HEK293 (cell line): ENCODE results near the gene HMGA1.

Experiments used
- CTCF ChIA-PET: fragments of 350-600 bp; formaldehyde crosslinking; extraction: SDS; loops from one replicate; lab custom pipeline; 2021; ENCODE audit warnings: antibody characterized with exemption; lab: Yijun Ruan, JAX
- POLR2A ChIA-PET: fragments of 300-600 bp; formaldehyde crosslinking; extraction: SDS; loops from one replicate; lab custom pipeline; 2020; ENCODE audit warnings: antibody characterized with exemption, inconsistent platforms; lab: Yijun Ruan, JAX
- H3K27ac ChIP-seq: fragments of 200-500 bp; sonication (Bioruptor generic); 2 replicates; pipeline ENCODE4 v1.5.1; 2014; ENCODE audit warnings: low read depth, low read length, control low read depth, inconsistent platforms; ENCODE audit errors: extremely low read depth
- H3K36me3 ChIP-seq, 2 experiments: fragments of 200-500 bp in 1 of 2; sonication (Bioruptor generic) in 1 of 2; 1 replicate in 1 of 2; 2 replicates in 1 of 2; pipeline ENCODE4 v1.5.1; 2014 to 2017; ENCODE audit warnings: inconsistent platforms in 2 of 2, low read length in 2 of 2; ENCODE audit not compliant: control insufficient read depth in 2 of 2, insufficient read depth in 1 of 2
- H3K4me1 ChIP-seq: fragments of 200-500 bp; sonication (Bioruptor generic); 2 replicates; pipeline ENCODE4 v1.5.1; 2014; ENCODE audit warnings: mild to moderate bottlenecking, low read length, inconsistent platforms; ENCODE audit not compliant: control insufficient read depth, insufficient read depth
- H3K4me3 ChIP-seq: 2 replicates; pipeline ENCODE4 v1.5.1; 2011; ENCODE audit warnings: low read depth, mild to moderate bottlenecking, control low read depth, low read length, moderate library complexity
- H3K9me3 ChIP-seq: fragments of 200-500 bp; sonication (Bioruptor generic); 2 replicates; pipeline ENCODE4 v1.5.1; 2014; ENCODE audit warnings: low read depth, low read length, inconsistent platforms; ENCODE audit not compliant: control insufficient read depth, insufficient read depth
- BCL11A ChIP-seq: fragments of 450-650 bp; formaldehyde crosslinking; IDR thresholded peaks from 2 replicates; pipeline ENCODE4 v1.5.1; 2016; ENCODE audit warnings: low read depth, missing biosample characterization, missing genetic modification characterization
- GLIS1 ChIP-seq: fragments of 450-650 bp; formaldehyde crosslinking; IDR thresholded peaks from 2 replicates; pipeline ENCODE4 v1.5.1; 2016; ENCODE audit warnings: missing biosample characterization, missing genetic modification characterization
- GLIS2 ChIP-seq: fragments of 450-650 bp; formaldehyde crosslinking; IDR thresholded peaks from 2 replicates; pipeline ENCODE4 v1.5.1; 2016; ENCODE audit warnings: missing biosample characterization, missing genetic modification characterization
- KLF8 ChIP-seq: fragments of 450-650 bp; formaldehyde crosslinking; IDR thresholded peaks from 2 replicates; pipeline ENCODE4 v1.5.1; 2016; ENCODE audit warnings: missing biosample characterization, missing genetic modification characterization
- MEIS1 ChIP-seq: sonication (generic); formaldehyde crosslinking; IDR thresholded peaks from 2 replicates; pipeline ENCODE4 v1.8.1; 2022; ENCODE audit warnings: missing genetic modification reagents, mild to moderate bottlenecking, borderline replicate concordance
- SCRT2 ChIP-seq: fragments of 450-650 bp; formaldehyde crosslinking; IDR thresholded peaks from 2 replicates; pipeline ENCODE4 v1.5.1; 2016; ENCODE audit warnings: missing biosample characterization, missing genetic modification characterization
- SP7 ChIP-seq: fragments of 450-650 bp; formaldehyde crosslinking; IDR thresholded peaks from 2 replicates; pipeline ENCODE4 v1.5.1; 2016; ENCODE audit warnings: missing biosample characterization, missing genetic modification characterization
- ZEB2 ChIP-seq: fragments of 450-650 bp; formaldehyde crosslinking; IDR thresholded peaks from 2 replicates; pipeline ENCODE4 v1.5.1; 2016; ENCODE audit warnings: missing biosample characterization, missing genetic modification characterization
- ZNF148 ChIP-seq: fragments of 450-650 bp; formaldehyde crosslinking; IDR thresholded peaks from 2 replicates; pipeline ENCODE4 v1.5.0; 2017; ENCODE audit warnings: missing biosample characterization, missing genetic modification characterization, borderline replicate concordance
- ZNF202 ChIP-seq: fragments of 450-650 bp; formaldehyde crosslinking; IDR thresholded peaks from 2 replicates; pipeline ENCODE4 v1.5.1; 2016; ENCODE audit warnings: missing biosample characterization, missing genetic modification characterization, borderline replicate concordance
- ZNF23 ChIP-seq: fragments of 450-650 bp; formaldehyde crosslinking; IDR thresholded peaks from 2 replicates; pipeline ENCODE4 v1.5.1; 2016; ENCODE audit warnings: missing biosample characterization, missing genetic modification characterization, borderline replicate concordance
- ZNF311 ChIP-seq: fragments of 450-650 bp; formaldehyde crosslinking; IDR thresholded peaks from 2 replicates; pipeline ENCODE4 v1.5.1; 2017; ENCODE audit warnings: missing biosample characterization, missing genetic modification characterization, borderline replicate concordance
- ZNF366 ChIP-seq: fragments of 450-650 bp; formaldehyde crosslinking; conservative IDR thresholded peaks from 2 replicates; pipeline ENCODE4 v1.5.1; 2016; ENCODE audit warnings: missing biosample characterization, missing genetic modification characterization
- ZNF404 ChIP-seq: fragments of 450-650 bp; formaldehyde crosslinking; IDR thresholded peaks from 2 replicates; pipeline ENCODE4 v1.5.1; 2017; ENCODE audit warnings: missing biosample characterization, missing genetic modification characterization
- ZNF626 ChIP-seq: fragments of 450-650 bp; sonication (Bioruptor Pico); formaldehyde crosslinking; IDR thresholded peaks from 2 replicates; pipeline ENCODE4 v1.5.1; 2018; ENCODE audit warnings: missing biosample characterization, missing genetic modification characterization, inconsistent platforms
- ZNF629 ChIP-seq: fragments of 450-650 bp; formaldehyde crosslinking; IDR thresholded peaks from 2 replicates; pipeline ENCODE4 v1.5.1; 2017; ENCODE audit warnings: missing biosample characterization, missing genetic modification characterization
- ZNF747 ChIP-seq: fragments of 450-650 bp; formaldehyde crosslinking; IDR thresholded peaks from 2 replicates; pipeline ENCODE4 v1.5.1; 2016; ENCODE audit warnings: missing biosample characterization, missing genetic modification characterization
- TF ChIP-seq, protein P1 (sequence below): fragments of 450-650 bp; formaldehyde crosslinking; IDR thresholded peaks from 2 replicates; pipeline ENCODE4 v1.5.1; 2017; ENCODE audit warnings: missing biosample characterization, missing genetic modification characterization
- TF ChIP-seq, protein P2 (sequence below): fragments of 450-650 bp; formaldehyde crosslinking; IDR thresholded peaks from 2 replicates; pipeline ENCODE4 v1.5.1; 2016; ENCODE audit warnings: missing biosample characterization, missing genetic modification characterization
- TF ChIP-seq, protein P3 (sequence below): fragments of 450-650 bp; formaldehyde crosslinking; IDR thresholded peaks from 2 replicates; pipeline ENCODE4 v1.5.1; 2016; ENCODE audit warnings: missing biosample characterization, missing genetic modification characterization
- TF ChIP-seq, protein P4 (sequence below): fragments of 450-650 bp; formaldehyde crosslinking; IDR thresholded peaks from 2 replicates; pipeline ENCODE4 v1.5.1; 2016; ENCODE audit warnings: missing biosample characterization, missing genetic modification characterization

The HMGA1 gene

DNA sequence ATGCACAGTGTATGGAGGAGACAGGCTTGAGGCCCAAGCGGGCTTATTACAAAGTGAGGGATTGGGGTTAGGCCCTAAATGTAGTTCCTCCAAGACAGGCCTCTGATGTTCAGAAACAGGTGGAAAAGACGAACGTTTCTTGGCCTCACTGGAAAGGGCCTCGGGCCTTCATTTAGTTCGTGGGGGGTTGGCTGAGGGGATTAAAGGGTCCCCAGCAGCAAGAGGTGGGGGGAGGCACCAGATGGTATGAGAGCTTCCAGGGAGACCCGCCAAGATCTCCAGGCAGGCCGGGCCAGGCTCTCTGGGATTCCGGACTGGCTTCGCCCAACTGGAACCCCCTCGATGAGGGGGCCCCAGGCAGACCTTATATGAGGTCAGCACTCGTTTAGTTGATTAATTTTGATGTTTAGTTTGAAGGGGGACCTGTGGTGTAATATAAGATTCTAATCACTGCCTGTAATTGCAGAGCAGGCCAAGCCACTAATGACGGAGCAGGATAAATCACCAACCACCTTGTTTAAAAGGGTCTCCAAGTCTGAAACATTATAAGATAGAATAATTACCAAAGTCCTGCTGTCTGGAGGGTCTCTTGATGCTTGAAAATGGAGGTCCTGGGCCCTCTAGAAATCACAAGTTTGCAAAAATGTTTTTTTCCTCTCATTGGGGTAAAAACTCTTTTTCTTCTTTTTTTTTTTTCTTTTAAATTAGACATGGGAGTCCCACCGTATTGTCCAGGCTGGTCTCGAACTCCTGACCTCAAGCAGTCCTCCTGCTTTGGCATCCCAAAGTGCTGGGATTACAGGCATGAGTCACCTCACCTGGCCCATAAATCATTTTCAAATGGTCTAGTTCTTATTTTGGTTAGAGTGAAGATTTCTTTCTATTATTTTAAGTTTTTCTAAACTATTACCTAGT is 2.2 kb downstream of the HMGA1 start:
- Histone ChIP-seq H3K36me3 (peaks cover 0 to 46% of the 10 kb centered on the region in 2 experiments; a peak in 1 of 3 replicates), H3K4me1 (peaks cover 6% of the 10 kb centered on the region; the same call in 1 of the 2 replicates), H3K9me3 (no peaks in the 10 kb centered on the region), H3K27ac (no peak overlapping the region; the same call in 1 of the 2 replicates), H3K4me3 (no peak overlapping the region; the same call in 1 of the 2 replicates)
- CTCF ChIA-PET: no interaction called here
- TF ChIP-seq ZNF202 (tag by site-specific recombination) (no peak), ZEB2 (tag by site-specific recombination) (peak; percentile 67; the same call in 1 of the 2 replicates), ZNF626 (tag by site-specific recombination) (no peak), ZNF148 (tag by site-specific recombination) (no peak), BCL11A (tag by site-specific recombination) (peak; percentile 52; the same call in 1 of the 2 replicates), GLIS2 (tag by site-specific recombination) (peak; percentile 77), ZNF366 (tag by site-specific recombination) (0 out of 2 replicates have a peak, but pooled peaks have one; percentile 12), MEIS1 (CRISPR knock-in tag) (0 out of 2 replicates have a peak, but pooled peaks have one; percentile 41), ZNF311 (tag by site-specific recombination) (no peak), ZNF629 (no peak), ZNF23 (tag by site-specific recombination) (no peak), GLIS1 (tag by site-specific recombination) (peak; percentile 93), ZNF747 (tag by site-specific recombination) (no peak), ZNF404 (tag by site-specific recombination) (no peak), SP7 (peak; percentile 93), KLF8 (tag by site-specific recombination) (no peak), SCRT2 (tag by site-specific recombination) (peak; percentile 60)
- TF ChIP-seq, protein P1, sequence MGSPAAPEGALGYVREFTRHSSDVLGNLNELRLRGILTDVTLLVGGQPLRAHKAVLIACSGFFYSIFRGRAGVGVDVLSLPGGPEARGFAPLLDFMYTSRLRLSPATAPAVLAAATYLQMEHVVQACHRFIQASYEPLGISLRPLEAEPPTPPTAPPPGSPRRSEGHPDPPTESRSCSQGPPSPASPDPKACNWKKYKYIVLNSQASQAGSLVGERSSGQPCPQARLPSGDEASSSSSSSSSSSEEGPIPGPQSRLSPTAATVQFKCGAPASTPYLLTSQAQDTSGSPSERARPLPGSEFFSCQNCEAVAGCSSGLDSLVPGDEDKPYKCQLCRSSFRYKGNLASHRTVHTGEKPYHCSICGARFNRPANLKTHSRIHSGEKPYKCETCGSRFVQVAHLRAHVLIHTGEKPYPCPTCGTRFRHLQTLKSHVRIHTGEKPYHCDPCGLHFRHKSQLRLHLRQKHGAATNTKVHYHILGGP (tag by site-specific recombination): no peak
- TF ChIP-seq, protein P2, sequence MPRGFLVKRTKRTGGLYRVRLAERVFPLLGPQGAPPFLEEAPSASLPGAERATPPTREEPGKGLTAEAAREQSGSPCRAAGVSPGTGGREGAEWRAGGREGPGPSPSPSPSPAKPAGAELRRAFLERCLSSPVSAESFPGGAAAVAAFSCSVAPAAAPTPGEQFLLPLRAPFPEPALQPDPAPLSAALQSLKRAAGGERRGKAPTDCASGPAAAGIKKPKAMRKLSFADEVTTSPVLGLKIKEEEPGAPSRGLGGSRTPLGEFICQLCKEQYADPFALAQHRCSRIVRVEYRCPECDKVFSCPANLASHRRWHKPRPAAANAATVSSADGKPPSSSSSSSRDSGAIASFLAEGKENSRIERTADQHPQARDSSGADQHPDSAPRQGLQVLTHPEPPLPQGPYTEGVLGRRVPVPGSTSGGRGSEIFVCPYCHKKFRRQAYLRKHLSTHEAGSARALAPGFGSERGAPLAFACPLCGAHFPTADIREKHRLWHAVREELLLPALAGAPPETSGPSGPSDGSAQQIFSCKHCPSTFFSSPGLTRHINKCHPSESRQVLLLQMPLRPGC (tag by site-specific recombination): 0 out of 2 replicates have a peak, but pooled peaks have one; percentile 15
- TF ChIP-seq, protein P3, sequence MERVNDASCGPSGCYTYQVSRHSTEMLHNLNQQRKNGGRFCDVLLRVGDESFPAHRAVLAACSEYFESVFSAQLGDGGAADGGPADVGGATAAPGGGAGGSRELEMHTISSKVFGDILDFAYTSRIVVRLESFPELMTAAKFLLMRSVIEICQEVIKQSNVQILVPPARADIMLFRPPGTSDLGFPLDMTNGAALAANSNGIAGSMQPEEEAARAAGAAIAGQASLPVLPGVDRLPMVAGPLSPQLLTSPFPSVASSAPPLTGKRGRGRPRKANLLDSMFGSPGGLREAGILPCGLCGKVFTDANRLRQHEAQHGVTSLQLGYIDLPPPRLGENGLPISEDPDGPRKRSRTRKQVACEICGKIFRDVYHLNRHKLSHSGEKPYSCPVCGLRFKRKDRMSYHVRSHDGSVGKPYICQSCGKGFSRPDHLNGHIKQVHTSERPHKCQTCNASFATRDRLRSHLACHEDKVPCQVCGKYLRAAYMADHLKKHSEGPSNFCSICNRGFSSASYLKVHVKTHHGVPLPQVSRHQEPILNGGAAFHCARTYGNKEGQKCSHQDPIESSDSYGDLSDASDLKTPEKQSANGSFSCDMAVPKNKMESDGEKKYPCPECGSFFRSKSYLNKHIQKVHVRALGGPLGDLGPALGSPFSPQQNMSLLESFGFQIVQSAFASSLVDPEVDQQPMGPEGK (tag by site-specific recombination): peak; percentile 18; the same call in 1 of the 2 replicates
- TF ChIP-seq, protein P4, sequence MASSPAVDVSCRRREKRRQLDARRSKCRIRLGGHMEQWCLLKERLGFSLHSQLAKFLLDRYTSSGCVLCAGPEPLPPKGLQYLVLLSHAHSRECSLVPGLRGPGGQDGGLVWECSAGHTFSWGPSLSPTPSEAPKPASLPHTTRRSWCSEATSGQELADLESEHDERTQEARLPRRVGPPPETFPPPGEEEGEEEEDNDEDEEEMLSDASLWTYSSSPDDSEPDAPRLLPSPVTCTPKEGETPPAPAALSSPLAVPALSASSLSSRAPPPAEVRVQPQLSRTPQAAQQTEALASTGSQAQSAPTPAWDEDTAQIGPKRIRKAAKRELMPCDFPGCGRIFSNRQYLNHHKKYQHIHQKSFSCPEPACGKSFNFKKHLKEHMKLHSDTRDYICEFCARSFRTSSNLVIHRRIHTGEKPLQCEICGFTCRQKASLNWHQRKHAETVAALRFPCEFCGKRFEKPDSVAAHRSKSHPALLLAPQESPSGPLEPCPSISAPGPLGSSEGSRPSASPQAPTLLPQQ (tag by site-specific recombination): no peak
- POLR2A ChIA-PET: no interaction called here
